ENCODE measurements around the gene LCN15.
"Not testable (repeated sequence)": the region's sequence is repeated elsewhere in the genome, so short reads cannot be mapped to it uniquely, and the experiment has no call there.

LCN15 gene

DNA sequence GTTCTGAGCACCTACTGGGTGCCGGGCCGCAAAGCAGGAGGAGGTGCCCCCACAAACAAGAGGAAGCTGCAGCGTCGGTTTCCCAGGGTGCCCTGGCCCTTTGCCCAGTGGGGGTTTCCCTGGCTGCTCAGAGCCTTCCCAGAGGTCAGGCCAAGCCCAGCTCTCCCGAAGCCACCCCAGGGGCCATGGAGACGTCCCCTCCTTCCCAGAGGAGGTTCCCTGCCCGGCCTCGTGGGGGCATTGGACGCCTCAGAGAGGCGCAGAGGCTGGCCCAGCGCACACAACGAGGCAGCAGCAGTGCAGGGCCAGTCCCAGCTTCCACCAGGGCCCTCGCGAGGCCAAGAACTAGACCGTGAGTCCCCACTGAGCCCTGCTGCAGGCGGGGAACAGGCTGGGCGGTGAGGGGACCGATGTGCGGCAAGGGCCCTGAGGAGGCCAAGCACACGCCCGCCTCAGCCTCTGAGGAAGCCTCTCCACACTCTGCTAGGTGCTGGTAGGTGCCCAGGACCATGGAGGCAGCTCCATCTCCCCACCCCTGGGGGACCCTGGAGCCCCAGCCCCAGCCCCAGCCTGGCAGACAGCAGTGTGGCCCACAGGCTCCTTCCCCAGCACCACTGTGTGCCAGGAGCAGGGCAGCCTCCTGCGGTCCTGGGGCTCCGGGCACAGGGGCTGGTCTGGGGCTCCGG is 45.0 kb downstream of the LCN15 start:
- no peak for DNase-seq

DNA sequence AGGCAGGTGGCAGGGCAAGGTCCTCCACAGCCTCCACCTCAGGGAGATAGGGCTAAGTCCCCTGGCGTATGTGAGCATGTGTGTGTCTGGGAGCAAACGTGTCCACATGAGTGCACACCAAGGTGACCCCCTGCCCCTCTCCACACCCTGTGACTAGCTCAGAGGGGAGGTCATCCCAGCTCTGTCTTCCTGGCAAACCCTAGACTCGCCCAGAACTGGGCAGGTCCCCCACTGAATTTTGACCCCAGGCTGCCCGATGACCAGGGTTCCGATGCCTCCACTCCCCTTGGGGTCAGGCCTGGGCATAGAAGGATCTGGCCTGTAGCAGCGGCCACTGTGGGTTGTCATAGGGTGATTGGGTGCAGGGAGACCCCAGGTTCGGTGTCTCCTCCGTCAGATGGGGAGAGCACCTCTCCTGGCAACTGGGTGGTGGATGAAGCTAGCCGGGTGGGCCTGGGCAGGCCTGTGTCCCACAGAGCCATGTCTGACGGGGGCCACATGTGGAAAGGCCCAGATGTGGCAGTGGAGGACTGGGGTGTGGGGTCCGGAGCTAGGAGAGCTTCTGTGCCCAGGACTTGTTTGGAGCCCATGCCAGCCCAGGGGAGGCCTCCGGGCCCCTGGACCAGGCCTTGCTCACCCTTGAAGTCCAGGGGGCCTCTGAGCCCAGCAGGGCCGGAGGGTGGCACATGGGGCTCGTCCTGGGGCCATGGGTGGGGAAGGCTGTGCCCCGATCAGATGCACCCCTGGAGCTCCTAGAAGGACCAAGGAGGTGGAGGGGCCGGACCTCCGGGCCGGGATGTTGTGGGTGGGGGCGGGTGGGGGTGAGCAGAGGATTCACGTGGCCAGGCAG is 45.7 kb downstream of the LCN15 start:
- no peak for DNase-seq

DNA sequence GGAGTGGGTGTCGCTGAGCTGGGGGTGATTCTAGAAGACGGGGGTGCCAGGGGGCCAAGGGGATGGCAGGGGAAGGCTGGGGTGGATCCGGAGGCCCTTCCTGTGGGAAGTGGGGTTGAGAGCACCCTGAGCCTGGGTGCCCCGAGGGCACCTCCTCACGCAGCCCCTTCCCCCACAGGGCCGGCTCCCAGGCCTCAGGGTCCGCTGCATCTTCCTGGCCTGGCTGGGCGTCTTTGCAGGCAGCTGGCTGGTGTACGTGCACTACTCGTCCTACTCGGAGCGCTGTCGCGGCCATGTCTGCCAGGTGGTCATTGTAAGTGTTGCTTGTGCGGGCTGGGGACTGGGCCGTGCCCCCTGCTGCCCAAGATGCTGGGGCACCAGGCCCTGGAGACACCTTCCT is 46.9 kb downstream of the LCN15 start:
- DNase-seq: no peak

DNA sequence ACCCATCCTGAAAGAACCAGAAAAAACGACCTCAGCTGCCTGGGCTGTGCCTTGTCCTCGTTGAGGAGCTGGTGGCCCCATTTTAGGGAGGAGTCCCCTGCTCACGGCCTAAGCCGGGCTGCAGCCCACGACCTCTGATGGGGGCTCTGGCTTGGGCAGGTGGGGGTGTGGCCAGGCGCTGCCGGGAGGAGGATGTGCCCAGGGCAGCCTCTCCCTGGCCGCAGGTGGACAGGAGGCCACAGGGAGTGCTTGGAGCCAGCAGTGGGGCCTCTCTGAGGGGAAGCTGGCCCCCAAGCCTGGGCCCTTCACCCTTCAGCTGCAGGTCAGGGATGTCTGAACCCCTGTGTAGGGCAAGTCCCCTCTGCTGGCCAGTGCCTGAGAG is 49.4 kb downstream of the LCN15 start:
- DNase-seq: no peak

DNA sequence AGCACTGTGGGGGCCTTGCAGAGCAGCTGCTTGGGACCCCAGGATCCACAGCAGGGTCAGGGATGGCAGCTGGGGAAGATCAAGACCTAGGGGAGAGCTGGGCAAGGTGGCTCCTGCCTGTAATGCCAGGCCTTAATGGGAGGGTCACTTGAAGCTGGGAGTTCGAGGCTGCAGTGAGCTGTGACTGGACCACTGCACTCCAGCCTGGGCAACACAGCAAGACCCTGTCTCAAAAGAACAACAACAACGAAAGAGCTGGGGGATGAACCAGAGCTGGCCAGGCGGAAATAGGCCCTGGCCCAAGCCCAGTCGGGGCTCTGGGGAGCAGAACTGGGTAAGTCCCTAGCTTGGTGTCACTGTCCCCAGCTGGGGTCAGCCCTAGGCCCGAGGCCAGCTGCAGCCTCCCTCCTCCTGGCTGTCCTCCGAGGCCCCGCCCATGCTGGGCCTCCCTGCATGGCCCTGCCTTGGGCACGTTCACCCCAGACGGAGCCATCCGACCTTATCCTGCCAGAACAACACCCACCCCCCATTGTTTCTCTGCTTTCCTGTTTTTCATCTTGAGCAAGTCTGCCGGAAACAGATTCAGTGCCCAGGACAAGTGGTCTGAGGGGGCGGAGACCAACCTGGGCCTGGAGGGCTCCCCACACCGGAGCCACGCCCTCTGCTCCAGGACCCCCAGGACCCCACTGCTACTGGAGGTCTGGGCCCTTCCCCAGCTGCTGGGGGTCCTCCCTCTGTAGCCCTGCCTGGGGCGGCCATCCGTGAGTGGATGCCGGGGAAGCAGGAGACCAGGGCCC is 50.0 kb downstream of the LCN15 start:
- DNase-seq: no peak

DNA sequence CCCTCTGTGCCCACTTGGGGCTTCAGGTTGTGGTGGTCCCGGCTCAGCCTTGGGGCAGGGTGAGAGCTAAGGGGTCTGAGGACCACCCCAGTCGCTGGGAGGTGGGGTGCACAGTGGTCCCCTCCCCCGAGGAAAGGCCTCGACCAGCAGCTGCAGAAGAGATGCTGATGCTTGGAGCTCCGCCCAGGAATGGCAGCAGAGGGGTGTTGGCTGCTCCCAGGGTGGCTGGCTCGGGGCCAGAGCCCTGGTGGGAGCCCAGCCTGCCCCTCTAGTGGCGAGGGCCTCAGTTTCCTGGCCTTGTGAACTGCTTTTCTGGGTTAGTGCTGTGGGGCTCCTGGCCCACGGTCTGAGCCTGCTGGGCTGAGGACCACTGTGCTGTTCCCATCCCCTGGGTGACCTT is 50.8 kb downstream of the LCN15 start:
- no peak for DNase-seq

DNA sequence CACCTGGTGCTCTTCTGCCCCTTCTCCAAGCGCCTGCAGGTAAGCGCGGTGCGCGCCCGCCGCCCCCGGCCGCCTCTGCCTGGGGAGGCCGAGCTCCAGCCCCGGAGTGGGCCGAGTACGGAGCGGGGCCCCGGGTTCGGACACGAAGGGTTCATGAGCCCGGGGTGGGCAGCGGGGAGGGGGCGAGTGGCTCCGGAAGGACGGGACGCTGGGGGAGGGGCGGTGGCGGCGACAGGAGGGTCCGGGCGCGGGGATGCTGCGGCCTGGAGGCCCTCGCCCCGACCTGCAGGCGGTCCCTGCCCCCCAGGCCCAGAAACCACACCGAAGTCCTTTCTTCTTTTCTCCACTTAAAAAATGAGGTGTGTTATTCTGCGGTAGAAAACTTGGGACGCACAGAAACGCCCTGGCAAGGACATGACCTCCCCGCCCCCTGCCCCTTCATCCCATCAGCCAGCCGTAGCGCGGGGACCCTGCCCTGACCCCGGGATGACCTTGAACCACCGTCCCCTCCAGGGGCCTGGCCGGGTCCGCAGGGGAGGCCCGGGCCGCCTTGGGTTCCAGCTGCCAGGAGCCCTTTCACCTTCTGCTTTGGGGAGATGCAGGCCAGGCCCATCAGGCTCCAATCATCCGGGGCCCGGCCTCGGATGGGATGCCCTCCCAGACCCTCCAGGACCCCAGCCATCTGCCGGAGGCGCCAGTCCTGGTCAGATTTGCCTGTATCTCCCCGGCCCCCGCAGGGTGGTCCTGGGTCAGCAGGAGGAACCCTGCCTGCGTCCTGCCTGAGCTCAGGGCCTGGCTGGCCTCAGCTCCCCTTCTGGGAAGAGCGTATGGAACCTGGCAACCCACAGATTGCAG is 51.4 kb downstream of the LCN15 start:
- DNase-seq: no peak

DNA sequence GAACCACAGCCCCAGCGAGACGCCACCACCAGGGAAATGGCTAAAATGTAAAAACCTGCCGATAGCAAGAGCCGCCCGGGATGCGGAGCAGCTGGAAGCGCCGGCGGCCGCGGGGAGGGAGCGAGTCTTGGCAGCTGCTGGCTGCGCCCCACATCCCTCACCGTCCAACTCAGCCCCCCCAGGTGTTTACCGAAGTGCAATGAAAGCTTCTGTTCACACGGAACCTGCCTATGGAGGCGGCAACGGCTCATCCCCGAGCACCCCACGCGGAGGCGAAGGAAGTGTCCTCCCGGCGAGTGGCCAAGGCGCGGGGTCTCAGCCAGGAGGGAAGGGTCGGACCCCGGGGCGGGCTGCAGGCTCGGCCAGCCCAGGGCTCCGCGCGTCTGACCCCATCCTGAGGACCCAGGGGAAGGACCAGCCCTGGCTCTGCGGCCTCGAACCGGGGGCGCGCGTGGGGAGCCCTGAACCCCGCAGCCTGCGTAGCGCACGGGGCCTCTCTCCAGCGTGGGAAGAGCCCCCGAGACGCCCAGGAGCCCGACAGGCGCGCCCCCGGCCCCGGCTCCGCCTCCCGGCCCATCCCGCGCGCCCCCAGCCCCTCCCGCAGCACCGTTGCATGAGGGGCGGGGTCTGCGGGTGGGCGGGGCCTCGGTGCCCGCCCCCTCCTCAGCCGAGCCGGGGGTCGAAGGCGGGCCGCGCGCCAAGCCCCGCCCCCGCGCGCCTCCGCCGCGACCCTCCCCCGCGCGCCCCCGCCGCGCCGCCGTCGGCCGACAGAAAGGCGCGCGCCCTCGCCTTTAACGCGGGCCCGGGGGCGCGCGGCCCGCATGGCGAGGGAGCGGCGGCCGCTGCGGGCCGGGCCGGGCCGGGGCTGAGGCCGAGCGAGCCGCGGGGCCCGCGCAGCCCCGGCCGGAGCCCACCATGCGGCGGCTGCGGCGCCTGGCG is 52.3 kb downstream of the LCN15 start, which contains the start of gene DIPK1B:
Gene DIPK1B, plus strand, starts transcription at position 822 of the 939 bp plus-strand sequence. Its CDS starts 94 bp downstream, at position 916.
- no peak for DNase-seq

DNA sequence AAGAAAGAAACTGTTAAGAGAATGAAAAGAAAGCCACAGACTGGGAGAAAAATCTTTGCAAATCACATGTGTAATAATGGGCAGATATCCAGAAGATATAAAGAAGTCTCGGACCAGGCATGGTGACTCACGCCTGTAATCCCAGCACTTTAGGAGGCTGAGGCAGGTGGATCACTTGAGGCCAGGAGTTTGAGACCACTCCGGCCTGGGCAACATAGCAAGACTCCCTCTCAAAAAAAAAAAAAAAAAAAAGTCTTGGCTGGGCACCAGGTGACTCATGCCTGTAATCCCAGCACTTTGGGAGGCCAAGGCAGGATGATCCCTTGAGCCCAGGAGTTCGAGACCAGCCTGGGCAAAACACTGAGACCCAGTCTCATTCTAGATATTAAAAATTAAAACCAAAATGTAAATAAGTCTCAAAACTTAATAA is 53.1 kb downstream of the LCN15 start:
- DNase-seq: not testable (repeated sequence)

DNA sequence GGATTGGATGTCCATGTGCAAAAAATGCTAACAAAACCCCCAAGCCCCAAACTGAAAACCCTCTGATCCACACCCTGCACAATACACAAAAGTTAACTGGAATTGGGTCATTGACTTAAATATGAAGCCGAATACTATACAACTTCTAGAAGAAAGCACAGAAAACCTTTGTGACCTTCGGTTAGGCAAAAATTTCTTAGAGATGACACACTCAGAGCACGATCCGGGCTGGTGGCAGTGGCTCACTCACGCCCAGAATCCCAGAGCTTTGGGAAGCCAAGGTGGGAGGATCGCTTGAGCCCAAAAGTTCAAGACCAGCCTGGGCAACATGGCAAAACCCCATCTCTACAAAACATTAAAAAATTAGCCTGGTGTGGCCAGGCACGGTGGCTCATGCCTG is 53.8 kb downstream of the LCN15 start:
- no peak for DNase-seq
